ENCODE results near the gene SPRY4.

GRCh38 chr5:142322403-142322746, 2.4 kb downstream of the SPRY4 start:
- TF ChIP-seq POLR2AphosphoS5 (IDR thresholded peaks at IDR 0.05; ENCODE audit: low read depth, low read length), result no peak
- TF ChIP-seq TAF1 (IDR thresholded peaks at IDR 0.05; ENCODE audit: borderline replicate concordance, insufficient read depth, low read length), result no peak
- TF ChIP-seq FOXP2 (optimal IDR thresholded peaks at IDR 0.05; ENCODE audit: borderline replicate concordance, extremely low read depth, extremely low read length, insufficient read depth), result no peak
- no peak for TF ChIP-seq REST (IDR thresholded peaks at IDR 0.05; ENCODE audit: insufficient read depth in 1 of 2, low read depth in 2 of 2, low read length in 2 of 2)
